Kidney epithelial cell (primary cell): ENCODE measurements around the gene AGBL2. TPM values are rescaled to one million over a fixed set of nuclear protein-coding genes. Genes with fewer than 3 reads are reported as not detected.
"Not testable (repeated sequence)": the region's sequence is repeated elsewhere in the genome, so short reads cannot be mapped to it uniquely, and the experiment has no call there.

Experiments used
- DNase-seq: peaks from one replicate; pipeline ENCODE4 v3.0.0-alpha.2; 2010; ENCODE audit warnings: low read depth
- H3K27me3 ChIP-seq: 2 replicates; pipeline ENCODE4 v1.6.0; 2011; ENCODE audit warnings: low read length; ENCODE audit not compliant: control insufficient read depth, insufficient read depth
- H3K36me3 ChIP-seq: 2 replicates; pipeline ENCODE4 v1.5.1; 2011; ENCODE audit warnings: low read length; ENCODE audit not compliant: control insufficient read depth, insufficient read depth
- H3K4me3 ChIP-seq: 2 replicates; pipeline ENCODE4 v1.5.1; 2011; ENCODE audit warnings: low read depth, mild to moderate bottlenecking, control low read depth, low read length
- CTCF ChIP-seq: IDR thresholded peaks from 2 replicates; pipeline ENCODE4 v1.5.1; 2011; ENCODE audit warnings: mild to moderate bottlenecking, moderate library complexity, low read length, control low read depth, inconsistent platforms; ENCODE audit not compliant: insufficient read depth, poor library complexity, severe bottlenecking
- total RNA-seq: library from RNA; depleted of rRNA; stranded (reverse); fragments of >200 nt; gene quantifications from 2 replicates; pipeline ENCODE4 v1.2.3, GENCODE V29; 2015

AGBL2 gene
- total RNA-seq, 1 donor from 2014 or later = 0.29 TPM

DNA sequence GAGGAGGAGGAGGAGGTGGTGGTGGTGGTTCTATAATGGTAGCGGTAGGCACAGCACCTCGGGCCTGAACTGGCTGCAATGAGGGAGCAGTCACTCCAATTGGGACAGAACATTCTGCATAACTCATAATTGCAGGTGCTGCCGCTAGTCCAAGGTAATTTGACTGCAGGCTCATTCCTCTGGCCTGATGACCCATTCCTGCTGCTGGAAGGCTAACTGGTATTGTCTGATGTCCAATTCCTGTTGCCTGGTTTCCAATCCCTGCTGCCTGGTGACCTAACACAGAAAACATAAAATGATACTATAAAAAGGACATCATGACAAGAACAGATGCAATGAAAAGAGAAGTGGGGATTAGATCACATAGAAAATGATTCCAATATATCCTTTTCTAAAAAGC lies 7.9 kb upstream of the AGBL2 start:
- no peak overlapping the region for H3K4me3 ChIP-seq
- peaks cover 5% of the 10 kb centered on the region for H3K36me3 ChIP-seq
- H3K27me3 ChIP-seq = no peaks in the 10 kb centered on the region
- no peak for TF ChIP-seq CTCF
- no peak for DNase-seq

- Histone ChIP-seq H3K36me3 (peaks cover 4% of the 10 kb centered on the region), H3K4me3 (no peak overlapping the region), H3K27me3 (no peaks in the 10 kb centered on the region)
- no peak for DNase-seq
- no peak for TF ChIP-seq CTCF
Measured at GRCh38 chr11:47720651-47721050, 5.5 kb upstream of the AGBL2 start.

DNA sequence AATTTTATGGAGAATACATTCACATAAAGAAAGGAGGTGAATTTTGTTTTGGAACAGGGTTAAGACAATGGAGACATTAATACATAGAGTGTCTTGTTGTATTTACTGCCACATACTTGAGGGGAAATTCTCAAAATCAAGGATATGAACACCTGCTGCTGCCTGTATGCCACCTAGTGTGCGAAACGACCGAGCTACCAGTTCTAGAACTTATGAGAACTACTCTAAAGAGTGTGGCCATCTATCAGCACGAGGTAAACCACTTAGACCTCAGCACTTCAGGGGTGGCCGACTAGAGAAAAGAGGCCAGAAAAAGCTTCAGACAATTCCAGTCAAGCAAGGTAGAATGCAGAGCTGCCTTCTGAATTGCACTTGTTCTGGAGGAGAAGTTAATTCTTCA lies 1.5 kb upstream of the AGBL2 start:
- DNase-seq = no peak
- no peak for TF ChIP-seq CTCF
- Histone ChIP-seq H3K4me3 (no peak overlapping the region), H3K27me3 (no peaks in the 10 kb centered on the region), H3K36me3 (no peaks in the 10 kb centered on the region)

DNA sequence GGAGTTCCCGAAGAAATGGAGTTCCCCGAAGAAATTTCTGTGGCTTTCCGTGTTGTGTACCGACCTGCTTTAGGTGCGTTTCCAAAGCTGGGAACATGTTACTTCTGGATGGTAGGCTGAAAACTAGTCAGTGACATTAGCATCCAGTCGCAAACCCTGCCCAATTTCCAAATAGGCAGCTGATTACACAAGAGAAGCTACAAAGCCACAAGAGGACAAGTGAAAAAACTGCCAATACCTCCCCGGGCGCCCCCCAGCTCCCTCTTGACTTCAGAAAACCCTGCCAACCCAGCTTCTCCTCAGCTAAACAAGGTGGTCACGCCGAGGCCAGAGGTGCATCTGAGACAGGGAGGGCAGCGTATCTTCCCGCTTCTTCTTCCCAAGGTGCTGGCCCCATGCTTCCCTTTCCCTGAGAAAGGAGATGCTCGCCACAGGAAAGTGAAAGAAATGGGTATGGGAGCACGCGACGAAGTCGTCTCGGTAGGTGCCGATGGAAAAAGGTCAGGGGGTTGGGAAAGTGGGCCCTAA lies 551 bp downstream of the AGBL2 start:
- peak overlapping the region; percentile 70 for H3K4me3 ChIP-seq
- H3K27me3 ChIP-seq = no peaks in the 10 kb centered on the region
- no peak for TF ChIP-seq CTCF
- no peak for DNase-seq
- H3K36me3 ChIP-seq = no peaks in the 10 kb centered on the region

DNA sequence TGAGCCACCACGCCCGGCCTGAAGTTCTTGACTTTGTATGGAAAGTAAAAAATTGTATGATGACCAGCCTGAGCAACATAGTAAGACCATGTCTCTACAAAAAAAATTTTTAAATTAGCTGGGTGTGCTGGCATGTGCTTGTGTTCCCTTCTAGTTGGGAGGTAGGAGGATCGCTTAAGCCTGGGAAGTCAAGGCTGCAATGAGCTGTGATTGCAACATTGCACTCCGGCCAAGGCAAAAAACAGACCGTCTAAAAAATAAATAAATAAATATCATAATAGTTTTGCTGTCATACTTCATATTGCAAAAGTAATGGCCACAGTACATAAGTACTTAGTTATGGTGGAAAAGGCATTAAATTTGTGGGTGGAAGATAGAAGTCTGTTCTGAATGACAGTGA lies 3.4 kb downstream of the AGBL2 start:
- H3K36me3 ChIP-seq = no peaks in the 10 kb centered on the region
- no peak for TF ChIP-seq CTCF
- no peak for DNase-seq
- H3K27me3 ChIP-seq = no peaks in the 10 kb centered on the region
- no peak overlapping the region for H3K4me3 ChIP-seq

DNA sequence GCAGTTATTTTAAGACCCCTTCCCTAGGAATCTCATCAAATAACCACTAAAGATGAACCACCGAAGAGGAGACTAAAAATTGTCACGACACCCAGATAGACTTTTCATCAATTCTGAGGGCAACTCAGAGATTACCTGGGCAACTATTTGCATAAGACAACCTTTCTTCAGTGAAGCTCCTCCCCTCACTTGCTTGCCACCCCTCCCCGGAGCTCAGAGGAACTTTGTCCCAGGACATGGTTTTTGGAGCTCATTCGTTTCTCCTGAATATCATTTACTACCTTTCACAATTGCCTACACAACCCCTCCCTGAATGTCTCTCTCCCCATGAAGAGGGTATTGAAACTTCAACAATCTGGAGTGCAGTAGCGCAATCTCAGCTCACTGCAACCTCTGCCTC lies 3.9 kb downstream of the AGBL2 start:
- TF ChIP-seq CTCF = no peak
- no peak overlapping the region for H3K4me3 ChIP-seq
- H3K27me3 ChIP-seq = no peaks in the 10 kb centered on the region
- no peaks in the 10 kb centered on the region for H3K36me3 ChIP-seq
- no peak for DNase-seq

DNA sequence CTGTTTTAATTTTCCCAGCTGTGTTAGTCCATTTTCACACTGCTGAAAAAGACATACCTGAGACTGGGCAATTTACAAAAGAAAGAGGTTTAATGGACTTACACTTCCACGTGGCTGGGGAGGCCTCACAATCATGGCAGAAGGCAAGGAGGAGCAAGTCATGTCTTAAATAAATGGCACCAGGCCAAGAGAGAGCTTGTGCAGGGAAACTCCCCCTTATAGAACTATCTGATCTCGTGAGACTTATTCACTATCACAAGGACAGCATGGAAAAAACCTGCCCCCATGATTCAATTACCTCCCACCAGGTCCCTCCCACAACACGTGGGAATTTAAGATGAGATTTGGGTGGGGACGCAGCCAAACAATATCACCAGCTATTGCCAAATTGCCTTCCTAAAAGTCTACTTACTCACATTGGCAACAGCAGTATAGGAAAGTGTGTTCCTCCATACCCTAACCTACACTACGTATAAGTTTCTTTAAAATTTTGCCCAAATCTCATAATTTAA lies 7.8 kb downstream of the AGBL2 start:
- not testable (repeated sequence) for H3K27me3 ChIP-seq, DNase-seq, H3K36me3 ChIP-seq, H3K4me3 ChIP-seq
